ENCODE data around the gene KCNK17. TPM values are rescaled to one million over a fixed set of nuclear protein-coding genes. Genes with fewer than 3 reads are reported as not detected.
"Not testable (repeated sequence)": the region's sequence is repeated elsewhere in the genome, so short reads cannot be mapped to it uniquely, and the experiment has no call there.

Gene KCNK17
- total RNA-seq, 2 donors from 2014 or later: 0.48 to 0.74 TPM

GRCh38 chr6:39307462-39307861, 6.8 kb downstream of the KCNK17 start:
- intact Hi-C loops (cut with DNase I): no loop called here
- DNase-seq (ENCODE audit: low spot score): no peak

DNA sequence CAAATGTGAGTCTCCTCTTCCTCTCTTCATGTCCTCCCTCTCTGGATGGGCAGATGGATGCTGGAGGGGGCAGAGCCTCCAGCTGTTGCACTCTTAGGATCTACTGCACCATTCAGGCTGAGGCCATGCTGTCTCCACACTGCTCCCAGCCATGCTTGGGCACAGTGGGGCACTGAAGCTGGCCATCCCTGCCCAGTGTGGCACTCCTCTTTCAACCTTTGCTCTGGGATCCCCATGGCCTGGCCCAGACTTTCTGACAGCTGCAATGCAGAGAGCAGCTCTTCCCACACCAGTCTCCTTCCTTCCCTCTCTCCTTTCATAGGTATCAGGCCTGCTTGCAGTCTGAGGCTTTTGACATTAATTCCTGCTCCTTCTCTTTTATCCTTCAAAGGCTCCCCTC, 9.3 kb downstream of the KCNK17 start:
- intact Hi-C loops (cut with DNase I): loop anchor here in 1 of 2 donors (2.0 kb wide), 1 partner anchor 136 kb away; no protein-coding TSS in a partner anchor

DNA sequence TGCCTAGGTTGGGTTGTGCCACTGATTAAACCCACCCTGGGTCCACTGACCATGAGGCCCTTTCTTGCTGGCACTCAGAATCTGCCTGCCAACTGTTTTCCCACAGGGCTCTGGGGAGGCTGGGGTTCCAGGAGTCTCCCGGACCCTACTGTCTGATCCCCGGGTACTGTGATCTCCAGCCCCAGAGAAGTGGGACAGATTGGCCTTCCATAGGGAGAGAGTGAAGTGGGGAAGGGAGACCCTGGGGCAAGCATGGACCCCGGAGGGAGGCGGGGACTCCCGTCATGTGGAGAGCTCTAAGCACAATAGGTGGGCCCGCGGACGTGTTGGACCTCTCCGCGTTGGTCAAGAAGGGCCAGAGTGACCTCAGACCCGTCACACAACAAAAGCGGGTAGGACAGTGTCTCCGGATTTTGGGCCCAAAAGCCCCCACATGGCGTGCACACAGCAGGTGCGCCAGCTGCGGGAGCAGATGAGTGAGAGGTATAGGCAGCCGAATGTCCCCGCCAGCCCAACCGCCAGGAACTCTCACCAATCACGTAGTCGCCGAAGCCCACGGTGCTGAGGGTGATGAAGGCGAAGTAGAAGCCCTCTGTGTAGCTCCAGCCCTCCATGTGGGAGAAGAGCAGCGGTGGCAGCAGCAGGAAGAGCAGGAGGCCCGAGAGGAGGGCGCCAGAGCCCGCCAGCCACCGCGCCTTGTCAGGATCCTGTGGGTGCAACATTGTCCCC, 10.6 kb downstream of the KCNK17 start:
- no peak for DNase-seq (ENCODE audit: low spot score)
- intact Hi-C loops (cut with DNase I): loop anchor here (2.0 kb wide), 2 partner anchors 135 to 137 kb away; no protein-coding TSS in a partner anchor

More for the DNA sequence above, 9.3 kb downstream of the KCNK17 start:
- DNase-seq (ENCODE audit: low spot score): no peak

DNA sequence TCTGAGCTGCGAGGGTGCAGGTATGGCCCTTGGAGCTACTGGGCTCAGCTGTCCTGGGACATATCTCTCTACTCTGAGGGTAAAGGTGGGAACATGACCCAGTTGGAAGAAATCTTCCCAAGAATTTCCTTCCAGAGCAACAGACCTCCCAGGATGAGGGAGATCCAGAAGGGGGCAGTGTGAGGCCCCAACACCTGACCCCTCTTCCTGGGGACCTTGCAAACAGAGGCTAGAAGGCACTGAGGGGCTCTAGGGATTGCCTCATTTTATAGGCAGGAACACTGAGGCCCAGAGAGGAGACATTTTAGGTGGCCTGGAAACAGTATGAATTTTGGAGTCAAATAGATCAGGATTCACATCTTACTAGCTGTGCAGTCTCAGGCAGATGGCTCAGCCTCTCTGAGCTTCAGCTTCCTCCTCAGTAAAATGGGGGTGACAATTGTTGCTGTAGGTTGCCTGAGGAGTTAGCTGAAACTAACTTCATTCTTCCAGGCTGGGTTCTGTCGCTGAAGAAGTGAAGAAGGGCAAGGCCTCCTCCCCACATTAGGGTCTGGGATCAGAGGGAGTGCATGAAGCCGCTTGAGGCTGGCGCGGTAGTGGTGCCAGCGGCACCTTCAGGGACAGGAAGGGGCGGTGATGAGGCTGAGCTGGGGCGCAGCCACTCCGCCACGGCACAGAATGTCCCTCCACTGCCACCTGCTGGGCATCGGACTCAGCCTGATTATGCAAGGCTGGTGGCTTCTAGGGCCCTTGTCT, 11.4 kb downstream of the KCNK17 start:
- intact Hi-C loops (cut with DNase I): loop anchor here in 1 of 2 donors (2.0 kb wide), 1 partner anchor 136 kb away; no protein-coding TSS in a partner anchor
- peak; percentile 96 for DNase-seq (ENCODE audit: low spot score)

GRCh38 chr6:39302011-39302410, 12.2 kb downstream of the KCNK17 start:
- DNase-seq (ENCODE audit: low spot score): no peak
- intact Hi-C loops (cut with DNase I): loop anchor here in 1 of 2 donors (2.0 kb wide), 1 partner anchor 135 kb away; no protein-coding TSS in a partner anchor

GRCh38 chr6:39301606-39302005, 12.6 kb downstream of the KCNK17 start:
- DNase-seq (ENCODE audit: low spot score): no peak
- intact Hi-C loops (cut with DNase I): loop anchor here in 1 of 2 donors (2.0 kb wide), 1 partner anchor 135 kb away; no protein-coding TSS in a partner anchor

GRCh38 chr6:39300739-39301138, 13.5 kb downstream of the KCNK17 start:
- no peak for DNase-seq (ENCODE audit: low spot score)
- intact Hi-C loops (cut with DNase I): no loop called here

- intact Hi-C loops (cut with DNase I): no loop called here
- DNase-seq (ENCODE audit: low spot score): no peak
Measured at GRCh38 chr6:39298061-39298460, 16.2 kb downstream of the KCNK17 start.

DNA sequence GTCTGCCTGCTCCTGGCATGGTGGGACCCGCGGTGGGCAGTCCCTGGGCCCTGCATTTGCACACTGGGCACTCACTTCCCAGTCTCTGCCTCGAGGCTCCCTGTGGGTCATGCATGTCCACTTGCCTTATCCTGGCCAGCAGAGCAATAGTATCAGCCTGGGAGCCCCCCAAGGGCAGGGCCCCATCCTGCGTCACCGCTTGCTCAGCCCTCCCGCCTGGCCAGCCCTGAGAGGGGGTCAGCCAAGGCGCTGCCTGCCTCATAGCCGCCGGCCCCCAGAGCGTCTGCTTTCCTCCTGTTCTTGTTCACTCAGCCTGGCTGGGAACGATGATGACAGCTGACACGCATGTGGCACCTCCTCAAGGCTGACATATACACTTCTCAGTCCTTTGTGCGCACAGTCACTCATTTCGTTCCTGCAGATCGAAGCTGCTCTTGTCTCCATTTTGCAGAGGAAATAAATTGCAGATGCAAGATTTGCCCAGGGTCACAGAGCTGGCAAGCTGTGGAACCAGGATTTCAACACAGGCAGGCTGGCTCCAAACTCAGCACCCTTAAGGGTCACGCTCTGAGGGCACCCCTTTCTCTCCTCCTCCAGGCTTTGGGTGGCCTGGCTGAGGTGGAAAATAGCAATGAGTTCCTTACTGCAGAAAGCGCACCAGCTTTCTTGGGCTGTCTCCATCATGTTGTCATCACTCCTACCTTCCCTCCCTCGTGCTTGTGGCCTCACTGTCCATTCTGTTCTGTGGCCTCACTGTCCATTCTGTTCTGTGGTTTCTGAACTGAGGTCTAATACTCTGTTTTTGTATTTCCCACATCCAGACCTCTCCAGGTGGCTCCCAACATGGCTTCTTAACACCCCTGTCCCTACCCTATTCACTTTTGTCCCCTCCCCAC, 17.2 kb downstream of the KCNK17 start:
- intact Hi-C loops (cut with DNase I): no loop called here
- peak; percentile 96 for DNase-seq (ENCODE audit: low spot score)

GRCh38 chr6:39295611-39296011, 18.6 kb downstream of the KCNK17 start:
- intact Hi-C loops (cut with DNase I): no loop called here
- no peak for DNase-seq (ENCODE audit: low spot score)

- DNase-seq (ENCODE audit: low spot score): no peak
- intact Hi-C loops (cut with DNase I): no loop called here
Measured at GRCh38 chr6:39294899-39295298, 19.3 kb downstream of the KCNK17 start.

GRCh38 chr6:39294133-39294532, 20.1 kb downstream of the KCNK17 start:
- intact Hi-C loops (cut with DNase I): no loop called here
- DNase-seq (ENCODE audit: low spot score): no peak

DNA sequence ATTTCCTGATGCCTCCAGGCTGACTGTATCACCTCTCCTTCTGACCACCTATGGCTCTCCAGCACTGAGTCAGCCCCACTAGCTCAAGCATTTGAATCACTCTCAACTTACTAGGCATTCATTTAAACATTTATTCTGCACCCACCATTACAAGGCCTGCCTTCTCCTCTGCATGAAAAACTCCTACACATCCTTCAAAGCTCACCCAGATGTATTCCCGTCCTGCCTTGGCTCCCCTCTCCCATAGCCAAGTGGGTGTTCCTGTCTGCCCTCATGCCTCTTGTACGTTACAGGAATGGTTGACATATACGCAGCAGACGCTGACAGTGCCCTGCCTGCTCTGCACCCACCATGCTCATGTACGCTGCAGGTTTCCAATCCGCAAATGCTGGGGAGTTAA, 21.6 kb downstream of the KCNK17 start:
- intact Hi-C loops (cut with DNase I): no loop called here
- DNase-seq (ENCODE audit: low spot score): no peak

- intact Hi-C loops (cut with DNase I): no loop called here
- DNase-seq (ENCODE audit: low spot score): no peak
Measured at GRCh38 chr6:39289490-39289889, 24.7 kb downstream of the KCNK17 start.

DNA sequence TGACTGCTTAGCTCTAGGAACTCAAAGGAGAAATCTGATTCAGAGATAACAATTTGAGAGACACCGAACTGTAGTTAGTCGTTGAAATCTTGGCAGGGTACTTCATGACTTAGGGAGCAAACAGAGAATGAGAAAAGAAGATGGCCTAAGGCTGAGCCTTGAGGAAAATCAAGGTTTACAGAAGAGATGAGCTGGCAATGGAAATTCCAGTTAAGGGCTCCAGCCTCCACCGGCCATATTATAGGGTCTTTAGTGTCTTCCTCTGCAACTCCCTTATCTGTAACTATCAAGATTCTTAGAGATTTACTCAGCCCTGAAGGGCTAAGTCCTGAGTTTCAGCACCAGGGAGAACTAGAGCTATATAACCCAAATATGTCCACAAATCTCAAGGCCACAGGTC, 26.6 kb downstream of the KCNK17 start:
- no peak for DNase-seq (ENCODE audit: low spot score)
- intact Hi-C loops (cut with DNase I): no loop called here

GRCh38 chr6:39286596-39286995, 27.6 kb downstream of the KCNK17 start:
- DNase-seq (ENCODE audit: low spot score); intact Hi-C loops (cut with DNase I): not testable (repeated sequence)

DNA sequence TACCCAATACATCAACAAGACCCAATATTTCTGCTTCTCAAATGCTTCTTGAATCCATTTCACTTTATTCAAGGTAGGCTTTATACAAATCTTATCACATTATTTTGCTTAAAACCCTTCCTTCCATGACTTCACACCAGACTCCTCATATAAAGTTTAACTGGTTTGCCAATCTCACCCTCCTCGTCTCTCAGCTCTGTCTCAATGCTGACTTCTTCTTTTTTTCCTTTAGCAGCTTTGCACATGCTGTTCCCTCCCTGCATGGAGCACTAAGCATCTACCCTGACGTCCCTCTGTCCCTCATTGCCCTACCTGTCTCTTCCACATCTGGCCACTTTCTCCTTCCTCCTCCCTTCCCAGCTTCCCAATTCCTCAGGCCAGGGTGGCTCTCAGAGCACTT, 31.4 kb downstream of the KCNK17 start:
- intact Hi-C loops (cut with DNase I): no loop called here
- no peak for DNase-seq (ENCODE audit: low spot score)

- DNase-seq (ENCODE audit: low spot score): no peak
- intact Hi-C loops (cut with DNase I): no loop called here
Measured at GRCh38 chr6:39281312-39281980, 32.8 kb downstream of the KCNK17 start.

DNA sequence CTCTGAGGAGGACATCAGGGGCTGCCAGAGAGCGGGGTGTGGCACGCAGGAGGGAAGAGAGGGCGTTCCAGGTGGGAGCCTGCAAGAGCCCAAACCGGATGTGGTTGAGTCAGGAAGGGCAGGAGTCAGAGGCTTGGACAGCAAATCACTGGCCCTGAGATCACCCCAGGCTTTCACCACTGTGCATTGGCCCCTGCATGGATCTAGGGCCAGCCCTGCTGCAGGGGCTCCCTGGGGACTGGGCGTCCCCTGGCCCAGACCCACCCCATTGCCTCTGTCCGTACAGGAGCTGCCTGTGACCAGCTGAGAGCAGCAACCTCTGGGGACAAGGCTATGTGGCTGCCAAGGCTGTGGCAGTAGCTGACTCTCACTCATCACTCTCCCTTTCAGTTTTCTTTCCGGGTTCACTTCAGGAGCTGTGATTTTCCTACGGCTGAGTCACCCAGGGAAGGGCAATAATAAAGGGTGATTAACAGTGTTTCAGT, 33.9 kb downstream of the KCNK17 start:
- peak; percentile 86 for DNase-seq (ENCODE audit: low spot score)
- intact Hi-C loops (cut with DNase I): no loop called here

Data from posterior vena cava (tissue), 2 donors.